Mammary epithelial cell (primary cell): ENCODE data around the gene HIGD2A.

Experiments
- EZH2 ChIP-seq: IDR thresholded peaks from 2 replicates; pipeline ENCODE4 v1.6.1; 2012; ENCODE audit warnings: low read length, inconsistent platforms, borderline replicate concordance
- TF ChIP-seq, protein P1 (sequence below), 2 donors: IDR thresholded peaks in 1 of 2; conservative IDR thresholded peaks in 1 of 2; 2 replicates each; pipeline ENCODE4 v1.5.1; 2011 to 2012; ENCODE audit warnings: inconsistent platforms in 2 of 2, low read length in 2 of 2, mild to moderate bottlenecking in 2 of 2, control low read depth in 1 of 2, low read depth in 1 of 2; ENCODE audit not compliant: insufficient read depth in 1 of 2; ENCODE audit errors: extremely low read depth in 1 of 2

DNA sequence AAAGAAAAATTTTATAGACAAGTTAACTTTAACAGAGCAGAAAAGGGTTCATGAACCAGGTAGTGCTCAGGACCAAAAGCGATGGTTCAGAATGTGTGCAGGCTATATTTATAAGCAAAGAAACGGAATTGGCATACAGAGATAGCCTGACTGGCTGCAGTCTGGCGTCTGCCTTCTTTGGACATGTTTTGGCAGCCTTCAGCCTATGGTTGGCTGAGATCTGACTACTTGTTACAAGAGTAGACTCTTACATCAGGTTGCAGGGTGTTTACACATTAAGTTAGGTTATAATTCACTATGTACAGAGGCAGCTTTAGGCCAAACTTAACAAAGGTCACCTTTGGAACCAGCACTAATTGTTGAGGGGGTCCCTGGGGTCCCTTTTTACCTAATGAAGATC is 7.1 kb upstream of the HIGD2A start:
- TF ChIP-seq, protein P1, sequence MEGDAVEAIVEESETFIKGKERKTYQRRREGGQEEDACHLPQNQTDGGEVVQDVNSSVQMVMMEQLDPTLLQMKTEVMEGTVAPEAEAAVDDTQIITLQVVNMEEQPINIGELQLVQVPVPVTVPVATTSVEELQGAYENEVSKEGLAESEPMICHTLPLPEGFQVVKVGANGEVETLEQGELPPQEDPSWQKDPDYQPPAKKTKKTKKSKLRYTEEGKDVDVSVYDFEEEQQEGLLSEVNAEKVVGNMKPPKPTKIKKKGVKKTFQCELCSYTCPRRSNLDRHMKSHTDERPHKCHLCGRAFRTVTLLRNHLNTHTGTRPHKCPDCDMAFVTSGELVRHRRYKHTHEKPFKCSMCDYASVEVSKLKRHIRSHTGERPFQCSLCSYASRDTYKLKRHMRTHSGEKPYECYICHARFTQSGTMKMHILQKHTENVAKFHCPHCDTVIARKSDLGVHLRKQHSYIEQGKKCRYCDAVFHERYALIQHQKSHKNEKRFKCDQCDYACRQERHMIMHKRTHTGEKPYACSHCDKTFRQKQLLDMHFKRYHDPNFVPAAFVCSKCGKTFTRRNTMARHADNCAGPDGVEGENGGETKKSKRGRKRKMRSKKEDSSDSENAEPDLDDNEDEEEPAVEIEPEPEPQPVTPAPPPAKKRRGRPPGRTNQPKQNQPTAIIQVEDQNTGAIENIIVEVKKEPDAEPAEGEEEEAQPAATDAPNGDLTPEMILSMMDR (conservative IDR thresholded peaks at IDR 0.05 in 1 of 2, IDR thresholded peaks at IDR 0.05 in 1 of 2; ENCODE audit: extremely low read depth in 1 of 2, insufficient read depth in 1 of 2, low read depth in 1 of 2, low read length in 2 of 2): no peak
- TF ChIP-seq EZH2: no peak
